ENCODE results near the gene DNAH17. TPM values are rescaled to one million over a fixed set of nuclear protein-coding genes. Genes with fewer than 3 reads are reported as not detected.

The DNAH17 gene
- total and polyA plus RNA-seq, 2 of the 13 experiments (the other 11 are each of a cell fraction or from before 2014, with no cell fraction given), result 0.86 to 1.6 TPM

GRCh38 chr17:78476973-78477372 lies 100.2 kb downstream of the DNAH17 start (continued):
- TF ChIP-seq HIC2 (CRISPR knock-in tag; IDR thresholded peaks at IDR 0.05; ENCODE audit: low read depth) (no peak), ZNF644 (CRISPR knock-in tag; IDR thresholded peaks at IDR 0.05; ENCODE audit: low read depth) (peak; percentile 77; the same call in 1 of the 2 replicates), MEF2D (CRISPR knock-in tag; IDR thresholded peaks at IDR 0.05) (no peak), ZFY (CRISPR knock-in tag; IDR thresholded peaks at IDR 0.05) (peak; percentile 33; the same call in 1 of the 2 replicates), NBN (conservative IDR thresholded peaks at IDR 0.05) (no peak), ZNF775 (CRISPR knock-in tag; IDR thresholded peaks at IDR 0.05; ENCODE audit: borderline replicate concordance) (no peak), PRMT3 (CRISPR knock-in tag; IDR thresholded peaks at IDR 0.05; ENCODE audit: borderline replicate concordance, low read depth) (no peak), BCL6 (CRISPR knock-in tag; IDR thresholded peaks at IDR 0.05) (0 out of 2 replicates have a peak, but pooled peaks have one; percentile 43), POLR2AphosphoS2 (IDR thresholded peaks at IDR 0.05; ENCODE audit: low read depth, low read length) (no peak), ZSCAN22 (CRISPR knock-in tag; IDR thresholded peaks at IDR 0.05) (no peak), ATF7-NPFF (CRISPR knock-in tag; IDR thresholded peaks at IDR 0.05; ENCODE audit: low read depth) (no peak), KDM4B (CRISPR knock-in tag; IDR thresholded peaks at IDR 0.05) (no peak), TFDP1 (CRISPR knock-in tag; IDR thresholded peaks at IDR 0.05; ENCODE audit: borderline replicate concordance) (no peak), TRAFD1 (CRISPR knock-in tag; IDR thresholded peaks at IDR 0.05; ENCODE audit: borderline replicate concordance) (no peak), REPIN1 (CRISPR knock-in tag; IDR thresholded peaks at IDR 0.05; ENCODE audit: borderline replicate concordance, low read depth) (no peak), MIER2 (CRISPR knock-in tag; IDR thresholded peaks at IDR 0.05) (no peak), ZNF776 (CRISPR knock-in tag; IDR thresholded peaks at IDR 0.05) (no peak), SOX6 (IDR thresholded peaks at IDR 0.05) (no peak), SOX6 (CRISPR knock-in tag; IDR thresholded peaks at IDR 0.05) (0 out of 2 replicates have a peak, but pooled peaks have one; percentile 32), CERS6 (CRISPR knock-in tag; IDR thresholded peaks at IDR 0.05) (no peak), KDM6A (CRISPR knock-in tag; IDR thresholded peaks at IDR 0.05; ENCODE audit: low read depth) (no peak), MEIS2 (CRISPR knock-in tag; IDR thresholded peaks at IDR 0.05) (no peak), NFKB2 (CRISPR knock-in tag; IDR thresholded peaks at IDR 0.05; ENCODE audit: borderline replicate concordance) (no peak), NR1H2 (CRISPR knock-in tag; IDR thresholded peaks at IDR 0.05; ENCODE audit: borderline replicate concordance, low read depth) (no peak)

All from HepG2 (cell line).